ENCODE results near the gene OPHN1. TPM values are rescaled to one million over a fixed set of nuclear protein-coding genes. Genes with fewer than 3 reads are reported as not detected.

OPHN1 gene
- total and polyA plus RNA-seq, 2 of the 13 experiments (the other 11 are each of a cell fraction or from before 2014, with no cell fraction given), result 1.6 to 1.7 TPM

DNA sequence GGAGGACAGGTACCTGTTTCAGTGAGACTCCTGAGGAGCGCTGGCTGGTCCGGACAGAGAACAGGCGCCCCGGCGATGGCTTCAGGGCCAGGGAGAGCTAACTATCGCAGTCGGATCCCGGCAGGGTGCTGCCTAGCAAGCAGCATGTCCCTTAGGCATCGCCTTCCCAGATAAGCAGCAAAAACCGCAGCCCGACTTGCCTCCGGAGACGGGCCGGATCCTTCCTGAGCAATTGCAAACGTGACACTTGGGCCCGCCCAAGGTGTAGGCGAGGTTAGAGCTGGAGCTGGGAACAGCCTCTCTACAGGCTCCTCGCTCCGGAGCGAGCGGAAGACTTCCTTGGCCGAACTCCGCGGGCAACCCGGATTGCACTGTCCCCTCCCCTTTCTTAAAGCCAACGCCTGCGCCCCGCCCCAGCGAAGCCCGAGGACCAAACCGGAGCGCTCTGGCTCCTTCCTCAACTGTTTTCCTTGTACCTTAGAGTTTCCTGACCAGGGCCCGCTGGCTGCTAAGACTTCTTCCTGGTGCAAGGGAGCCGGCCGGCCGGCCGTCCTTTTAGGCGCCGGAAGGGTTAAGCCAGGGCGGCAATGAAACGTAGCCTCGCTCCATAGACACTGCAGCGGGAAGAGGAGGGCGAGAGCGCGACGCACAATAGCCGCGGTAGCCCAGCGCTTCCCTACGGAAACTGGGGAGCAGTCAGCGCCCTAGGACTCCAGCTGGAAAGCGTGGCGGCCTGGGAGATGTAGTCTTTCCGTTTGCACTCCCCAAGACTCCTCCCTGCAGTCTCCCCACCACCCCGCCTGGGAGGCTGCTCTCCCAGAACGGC is at the start of gene OPHN1 (continued):
- TF ChIP-seq, protein P1, sequence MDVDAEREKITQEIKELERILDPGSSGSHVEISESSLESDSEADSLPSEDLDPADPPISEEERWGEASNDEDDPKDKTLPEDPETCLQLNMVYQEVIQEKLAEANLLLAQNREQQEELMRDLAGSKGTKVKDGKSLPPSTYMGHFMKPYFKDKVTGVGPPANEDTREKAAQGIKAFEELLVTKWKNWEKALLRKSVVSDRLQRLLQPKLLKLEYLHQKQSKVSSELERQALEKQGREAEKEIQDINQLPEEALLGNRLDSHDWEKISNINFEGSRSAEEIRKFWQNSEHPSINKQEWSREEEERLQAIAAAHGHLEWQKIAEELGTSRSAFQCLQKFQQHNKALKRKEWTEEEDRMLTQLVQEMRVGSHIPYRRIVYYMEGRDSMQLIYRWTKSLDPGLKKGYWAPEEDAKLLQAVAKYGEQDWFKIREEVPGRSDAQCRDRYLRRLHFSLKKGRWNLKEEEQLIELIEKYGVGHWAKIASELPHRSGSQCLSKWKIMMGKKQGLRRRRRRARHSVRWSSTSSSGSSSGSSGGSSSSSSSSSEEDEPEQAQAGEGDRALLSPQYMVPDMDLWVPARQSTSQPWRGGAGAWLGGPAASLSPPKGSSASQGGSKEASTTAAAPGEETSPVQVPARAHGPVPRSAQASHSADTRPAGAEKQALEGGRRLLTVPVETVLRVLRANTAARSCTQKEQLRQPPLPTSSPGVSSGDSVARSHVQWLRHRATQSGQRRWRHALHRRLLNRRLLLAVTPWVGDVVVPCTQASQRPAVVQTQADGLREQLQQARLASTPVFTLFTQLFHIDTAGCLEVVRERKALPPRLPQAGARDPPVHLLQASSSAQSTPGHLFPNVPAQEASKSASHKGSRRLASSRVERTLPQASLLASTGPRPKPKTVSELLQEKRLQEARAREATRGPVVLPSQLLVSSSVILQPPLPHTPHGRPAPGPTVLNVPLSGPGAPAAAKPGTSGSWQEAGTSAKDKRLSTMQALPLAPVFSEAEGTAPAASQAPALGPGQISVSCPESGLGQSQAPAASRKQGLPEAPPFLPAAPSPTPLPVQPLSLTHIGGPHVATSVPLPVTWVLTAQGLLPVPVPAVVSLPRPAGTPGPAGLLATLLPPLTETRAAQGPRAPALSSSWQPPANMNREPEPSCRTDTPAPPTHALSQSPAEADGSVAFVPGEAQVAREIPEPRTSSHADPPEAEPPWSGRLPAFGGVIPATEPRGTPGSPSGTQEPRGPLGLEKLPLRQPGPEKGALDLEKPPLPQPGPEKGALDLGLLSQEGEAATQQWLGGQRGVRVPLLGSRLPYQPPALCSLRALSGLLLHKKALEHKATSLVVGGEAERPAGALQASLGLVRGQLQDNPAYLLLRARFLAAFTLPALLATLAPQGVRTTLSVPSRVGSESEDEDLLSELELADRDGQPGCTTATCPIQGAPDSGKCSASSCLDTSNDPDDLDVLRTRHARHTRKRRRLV (CRISPR knock-in tag; IDR thresholded peaks at IDR 0.05), result peak; percentile 56; the same call in 1 of the 2 replicates
- no peak for TF ChIP-seq RBM22 (optimal IDR thresholded peaks at IDR 0.05; ENCODE audit: low read length)
- TF ChIP-seq ZNF572 (CRISPR knock-in tag; IDR thresholded peaks at IDR 0.05), result no peak
- no peak for TF ChIP-seq HHEX (CRISPR knock-in tag; IDR thresholded peaks at IDR 0.05)
- no peak for TF ChIP-seq RBM39 (IDR thresholded peaks at IDR 0.05; ENCODE audit: low read depth, low read length, poor library complexity, severe bottlenecking)
- TF ChIP-seq MED1 (CRISPR knock-in tag; IDR thresholded peaks at IDR 0.05), result no peak
- no peak for TF ChIP-seq NR1H2 (CRISPR knock-in tag; IDR thresholded peaks at IDR 0.05; ENCODE audit: borderline replicate concordance, low read depth)
- no peak for TF ChIP-seq SMARCC2 (IDR thresholded peaks at IDR 0.05)
- TF ChIP-seq, protein P2, sequence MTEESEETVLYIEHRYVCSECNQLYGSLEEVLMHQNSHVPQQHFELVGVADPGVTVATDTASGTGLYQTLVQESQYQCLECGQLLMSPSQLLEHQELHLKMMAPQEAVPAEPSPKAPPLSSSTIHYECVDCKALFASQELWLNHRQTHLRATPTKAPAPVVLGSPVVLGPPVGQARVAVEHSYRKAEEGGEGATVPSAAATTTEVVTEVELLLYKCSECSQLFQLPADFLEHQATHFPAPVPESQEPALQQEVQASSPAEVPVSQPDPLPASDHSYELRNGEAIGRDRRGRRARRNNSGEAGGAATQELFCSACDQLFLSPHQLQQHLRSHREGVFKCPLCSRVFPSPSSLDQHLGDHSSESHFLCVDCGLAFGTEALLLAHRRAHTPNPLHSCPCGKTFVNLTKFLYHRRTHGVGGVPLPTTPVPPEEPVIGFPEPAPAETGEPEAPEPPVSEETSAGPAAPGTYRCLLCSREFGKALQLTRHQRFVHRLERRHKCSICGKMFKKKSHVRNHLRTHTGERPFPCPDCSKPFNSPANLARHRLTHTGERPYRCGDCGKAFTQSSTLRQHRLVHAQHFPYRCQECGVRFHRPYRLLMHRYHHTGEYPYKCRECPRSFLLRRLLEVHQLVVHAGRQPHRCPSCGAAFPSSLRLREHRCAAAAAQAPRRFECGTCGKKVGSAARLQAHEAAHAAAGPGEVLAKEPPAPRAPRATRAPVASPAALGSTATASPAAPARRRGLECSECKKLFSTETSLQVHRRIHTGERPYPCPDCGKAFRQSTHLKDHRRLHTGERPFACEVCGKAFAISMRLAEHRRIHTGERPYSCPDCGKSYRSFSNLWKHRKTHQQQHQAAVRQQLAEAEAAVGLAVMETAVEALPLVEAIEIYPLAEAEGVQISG (CRISPR knock-in tag; IDR thresholded peaks at IDR 0.05), result peak; percentile 62; the same call in 1 of the 2 replicates
- no peak for TF ChIP-seq RARA (CRISPR knock-in tag; IDR thresholded peaks at IDR 0.05)
- no peak for TF ChIP-seq ZNF329 (CRISPR knock-in tag; IDR thresholded peaks at IDR 0.05; ENCODE audit: low read depth)
- TF ChIP-seq ZNF879 (CRISPR knock-in tag; IDR thresholded peaks at IDR 0.05), result no peak
- no peak for TF ChIP-seq ZNF337 (CRISPR knock-in tag; IDR thresholded peaks at IDR 0.05; ENCODE audit: borderline replicate concordance, low read depth)
- TF ChIP-seq, protein P3, sequence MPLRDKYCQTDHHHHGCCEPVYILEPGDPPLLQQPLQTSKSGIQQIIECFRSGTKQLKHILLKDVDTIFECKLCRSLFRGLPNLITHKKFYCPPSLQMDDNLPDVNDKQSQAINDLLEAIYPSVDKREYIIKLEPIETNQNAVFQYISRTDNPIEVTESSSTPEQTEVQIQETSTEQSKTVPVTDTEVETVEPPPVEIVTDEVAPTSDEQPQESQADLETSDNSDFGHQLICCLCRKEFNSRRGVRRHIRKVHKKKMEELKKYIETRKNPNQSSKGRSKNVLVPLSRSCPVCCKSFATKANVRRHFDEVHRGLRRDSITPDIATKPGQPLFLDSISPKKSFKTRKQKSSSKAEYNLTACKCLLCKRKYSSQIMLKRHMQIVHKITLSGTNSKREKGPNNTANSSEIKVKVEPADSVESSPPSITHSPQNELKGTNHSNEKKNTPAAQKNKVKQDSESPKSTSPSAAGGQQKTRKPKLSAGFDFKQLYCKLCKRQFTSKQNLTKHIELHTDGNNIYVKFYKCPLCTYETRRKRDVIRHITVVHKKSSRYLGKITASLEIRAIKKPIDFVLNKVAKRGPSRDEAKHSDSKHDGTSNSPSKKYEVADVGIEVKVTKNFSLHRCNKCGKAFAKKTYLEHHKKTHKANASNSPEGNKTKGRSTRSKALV (CRISPR knock-in tag; IDR thresholded peaks at IDR 0.05), result no peak
- no peak for TF ChIP-seq ZNF83 (CRISPR knock-in tag; IDR thresholded peaks at IDR 0.05; ENCODE audit: borderline replicate concordance)
- TF ChIP-seq SIN3A (IDR thresholded peaks at IDR 0.05; ENCODE audit: borderline replicate concordance, low read depth, low read length), result no peak
- TF ChIP-seq ZNF768 (CRISPR knock-in tag; IDR thresholded peaks at IDR 0.05), result no peak
- no peak for TF ChIP-seq MTF1 (CRISPR knock-in tag; IDR thresholded peaks at IDR 0.05)
- no peak for TF ChIP-seq CBX5 (CRISPR knock-in tag; IDR thresholded peaks at IDR 0.05; ENCODE audit: borderline replicate concordance)
- TF ChIP-seq ZNF816 (CRISPR knock-in tag; IDR thresholded peaks at IDR 0.05; ENCODE audit: borderline replicate concordance), result no peak

Data from HepG2 (cell line).